Anterior cingulate cortex (tissue), 58 donors: ENCODE measurements around the gene CYB5D1.

ENCODE experiments used
- DNase-seq, 58 donors: peaks; one replicate each; lab custom pipeline; 2025; lab: John Stamatoyannopoulos, UW

CYB5D1 gene

GRCh38 chr17:7882629-7883028 is 24.8 kb downstream of the CYB5D1 start:
- DNase-seq = no peak

- no peak for DNase-seq
Measured at GRCh38 chr17:7883781-7884386, 26.1 kb downstream of the CYB5D1 start.

- no peak for DNase-seq
Measured at GRCh38 chr17:7884581-7885366, 27.0 kb downstream of the CYB5D1 start.

GRCh38 chr17:7885367-7886226 is 27.8 kb downstream of the CYB5D1 start:
- peak in 8 of 58 donors; percentile 19 to 79 (median 33) for DNase-seq

- DNase-seq = peak in 6 of 58 donors; percentile 18 to 52 (median 31)
Measured at GRCh38 chr17:7886227-7887037, 28.6 kb downstream of the CYB5D1 start.

- DNase-seq = no peak
Measured at GRCh38 chr17:7887038-7887481, 29.3 kb downstream of the CYB5D1 start.

- peak; percentile 46 to 95 (median 86) for DNase-seq
Measured at GRCh38 chr17:7887482-7888183, 29.8 kb downstream of the CYB5D1 start.

- DNase-seq = peak in 7 of 58 donors; percentile 10 to 69 (median 23)
Measured at GRCh38 chr17:7888184-7888920, 30.5 kb downstream of the CYB5D1 start, which contains the start of gene CHD3. TSS of gene CHD3 (plus strand) at chr17:7888789. CDS start at chr17:7889001, 212 bp downstream.

GRCh38 chr17:7889166-7889955 is 31.6 kb downstream of the CYB5D1 start:
- peak; percentile 45 to 98 (median 94) for DNase-seq

- no peak for DNase-seq
Measured at GRCh38 chr17:7893187-7893880, 35.5 kb downstream of the CYB5D1 start.

- DNase-seq = no peak
Measured at GRCh38 chr17:7894226-7894625, 36.4 kb downstream of the CYB5D1 start.

GRCh38 chr17:7894866-7895265 is 37.1 kb downstream of the CYB5D1 start:
- DNase-seq = no peak

- DNase-seq = no peak
Measured at GRCh38 chr17:7897090-7897489, 39.3 kb downstream of the CYB5D1 start.

- DNase-seq = peak in 12 of 58 donors; percentile 7 to 69 (median 24)
Measured at GRCh38 chr17:7897773-7898172, 40.0 kb downstream of the CYB5D1 start.

GRCh38 chr17:7903154-7904103 is 45.6 kb downstream of the CYB5D1 start:
- DNase-seq = peak in 1 of 58 donors; percentile 16

GRCh38 chr17:7909089-7909488 is 51.3 kb downstream of the CYB5D1 start:
- DNase-seq = no peak
